Right ventricle myocardium inferior (tissue), 1 donor: Measurements from ENCODE around the gene ENOX1. TPM values are rescaled to one million over a fixed set of nuclear protein-coding genes. Genes with fewer than 3 reads are reported as not detected.

Experiments
- ATAC-seq: fragments of 200-7000 bp; cut with Tn5 transposase; one replicate; pipeline ENCODE4 v1.9.1; 2020; ENCODE audit warnings: mild to moderate bottlenecking, moderate library complexity
- DNase-seq: peaks from one replicate; pipeline ENCODE4 v3.0.0; 2021; ENCODE audit errors: missing footprints
- intact Hi-C: fragments of 100-400 bp; cut with DNase I; formaldehyde crosslinking; loops from one replicate; pipeline ENCODE4 v1.11.0; 2022
- total RNA-seq: library from RNA; stranded (reverse); fragmentation: NEBNext Ultra II Directional; extraction: Animal tissue kit (Norgen Biotek cat#: 25700); gene quantifications from one replicate; pipeline ENCODE4 v1.2.1, GENCODE V29; 2021
- donor health status: DM: no; HTN: yes; CAD: no; lungs with severe emphysema.

The ENOX1 gene
- total RNA-seq, 1 donor from 2014 or later, result 6.1 TPM

DNA sequence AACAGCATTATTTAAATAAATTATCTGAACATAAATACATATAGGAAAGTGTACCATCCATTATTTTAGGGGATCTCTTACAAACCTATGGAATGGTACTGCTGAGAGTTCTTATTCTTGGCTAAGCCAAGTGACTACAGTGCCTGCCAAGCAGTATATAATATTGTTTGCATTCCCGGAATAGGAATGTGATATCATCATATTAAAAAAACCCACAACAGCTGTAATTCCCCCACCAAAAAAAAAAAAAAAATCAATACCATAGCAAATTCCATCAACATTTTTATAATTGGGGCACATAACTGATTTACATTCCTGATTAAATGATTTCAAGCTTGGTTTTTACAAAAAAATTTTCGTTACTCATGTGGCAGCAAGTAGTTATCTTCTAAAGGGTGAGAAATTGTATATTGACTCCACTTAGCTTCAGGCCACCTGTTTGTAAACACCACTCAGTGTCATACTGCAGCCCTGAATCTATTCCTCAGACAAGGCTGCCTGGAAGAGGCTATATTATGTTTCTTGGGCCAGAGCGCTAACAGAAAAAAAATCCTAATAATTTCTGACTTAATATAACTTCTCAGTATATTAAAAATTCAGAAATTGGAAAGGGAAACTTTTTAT, 485.3 kb downstream of the ENOX1 start:
- DNase-seq (no peak), ATAC-seq (no peak)
- intact Hi-C loops, result no loop called here

DNA sequence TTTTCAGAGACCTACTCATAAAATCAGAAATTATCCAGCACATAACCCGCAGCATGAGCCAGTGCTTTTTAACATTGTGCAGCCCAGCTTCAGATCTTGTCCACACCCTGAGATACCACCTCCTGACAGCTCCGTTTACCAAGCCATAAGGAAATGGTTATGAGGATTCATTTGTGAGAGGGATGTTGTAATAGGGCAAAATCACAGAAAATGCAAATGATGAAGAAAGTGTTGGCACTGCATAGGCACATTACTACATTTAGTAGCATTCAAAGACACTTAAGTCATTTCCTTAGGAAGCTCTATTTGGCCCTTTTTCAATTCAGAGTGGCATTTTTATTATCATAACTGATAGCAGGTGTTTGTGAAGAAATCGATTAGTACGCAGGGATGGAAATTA, 485.9 kb downstream of the ENOX1 start:
- no peak for ATAC-seq
- no peak for DNase-seq
- intact Hi-C loops, result no loop called here

DNA sequence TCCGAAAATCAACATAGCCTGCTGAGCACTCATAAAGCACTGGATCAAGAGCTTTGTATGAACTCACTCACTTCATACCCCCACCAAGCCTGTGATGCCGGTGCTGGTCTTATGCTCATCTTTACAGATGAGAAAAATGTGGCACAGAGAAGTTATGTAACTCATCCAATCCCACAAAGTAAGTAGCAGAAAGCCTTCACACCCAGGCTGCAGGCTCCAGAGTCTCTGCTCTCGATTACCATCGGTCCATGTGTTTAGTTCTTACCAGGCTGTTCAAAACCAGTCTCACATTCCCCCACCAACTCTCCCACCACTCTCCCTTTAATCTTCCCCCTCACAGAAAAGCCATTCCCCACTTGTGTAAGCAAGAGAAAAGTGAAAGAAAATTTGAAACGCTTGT, 487.4 kb downstream of the ENOX1 start:
- ATAC-seq (no peak), DNase-seq (no peak)
- intact Hi-C loops, result no loop called here

DNA sequence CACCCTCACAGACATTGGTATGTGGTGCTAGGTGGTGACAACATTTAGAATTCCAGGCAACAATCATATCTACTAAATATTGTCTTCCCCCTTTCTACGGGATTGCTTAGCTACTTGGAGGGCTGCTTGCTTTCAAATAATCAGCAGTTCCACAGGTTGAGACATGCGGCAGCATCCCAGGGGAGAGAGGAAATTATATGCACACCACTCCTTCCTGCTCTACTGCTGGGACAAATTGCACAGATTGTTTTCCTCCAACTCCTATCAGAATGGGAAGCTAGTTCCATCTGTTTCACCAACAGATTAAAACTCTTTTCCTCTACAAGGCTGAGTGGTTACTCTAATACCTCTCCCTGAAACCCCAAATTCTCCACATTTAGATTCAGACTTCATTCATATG, 488.0 kb downstream of the ENOX1 start:
- ATAC-seq, result no peak
- DNase-seq, result no peak
- intact Hi-C loops, result no loop called here

DNA sequence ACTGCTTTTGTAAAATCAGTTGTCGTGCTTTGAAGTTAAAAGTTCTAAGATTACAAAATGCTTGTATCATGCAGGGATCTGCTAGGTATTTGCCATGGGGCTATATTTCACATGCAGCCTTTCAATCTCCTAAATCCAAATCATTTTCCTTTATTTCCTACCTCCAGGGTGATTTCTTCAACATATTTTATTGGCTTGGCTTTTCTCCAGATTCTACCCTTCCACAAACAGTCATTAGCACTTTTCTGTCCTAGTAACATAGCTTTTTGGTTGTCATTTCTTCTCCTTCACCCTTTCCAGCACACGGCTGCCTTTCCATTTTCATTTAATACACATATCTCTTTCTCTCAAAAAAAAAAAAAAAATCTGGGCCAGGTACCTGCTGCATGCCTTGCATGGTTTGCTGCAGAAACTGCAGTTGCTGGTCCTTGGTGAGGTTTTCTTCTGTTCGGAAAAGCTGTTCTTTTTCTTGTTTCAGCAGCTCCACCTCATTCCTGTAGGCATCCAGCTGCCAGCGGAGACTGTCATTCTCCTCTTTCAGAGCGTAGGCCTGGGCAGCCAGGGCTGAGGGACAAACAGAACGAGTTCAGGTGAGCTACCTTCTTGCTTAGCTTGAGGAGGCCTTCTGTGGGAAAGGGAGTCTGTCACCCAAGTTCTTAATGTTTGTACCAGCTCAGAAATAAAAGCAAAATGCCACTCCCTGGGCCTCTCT, 488.6 kb downstream of the ENOX1 start:
- intact Hi-C loops, result no loop called here
- ATAC-seq (no peak), DNase-seq (no peak)

DNA sequence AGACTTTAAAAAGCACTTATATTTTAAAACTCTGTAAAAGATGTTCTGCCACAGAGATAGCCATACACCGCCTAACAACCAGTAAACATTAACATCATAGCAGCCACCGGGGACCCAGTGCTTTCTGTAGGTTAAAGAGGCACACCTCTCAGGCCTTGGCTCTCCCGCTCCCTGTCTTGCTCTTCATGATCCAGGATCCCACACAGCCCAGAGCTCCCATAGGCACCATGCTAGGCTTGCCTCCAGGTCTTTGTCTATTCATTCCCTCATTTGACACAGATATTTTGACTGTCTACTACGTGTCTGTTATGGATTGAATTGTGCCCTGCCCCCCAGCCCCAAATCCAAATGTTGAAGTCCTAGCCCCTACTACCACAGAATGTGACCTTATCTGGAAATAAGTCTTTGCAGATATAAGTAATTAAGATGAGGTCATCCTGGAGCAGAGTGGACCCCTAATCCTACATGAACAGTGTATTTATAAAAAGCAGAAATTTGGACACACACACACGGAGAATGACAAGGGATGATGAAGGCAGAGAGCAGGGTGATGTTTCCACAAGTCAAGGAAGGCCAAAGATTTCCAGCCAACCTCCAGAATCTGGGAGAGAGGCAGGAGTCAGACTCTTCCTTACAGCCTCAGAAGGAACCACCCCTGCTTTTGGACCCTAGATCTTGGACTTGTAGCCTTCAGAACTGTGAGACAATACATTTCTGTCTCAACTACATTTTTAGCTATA, 490.8 kb downstream of the ENOX1 start:
- intact Hi-C loops, result no loop called here
- DNase-seq, result no peak
- no peak for ATAC-seq

DNA sequence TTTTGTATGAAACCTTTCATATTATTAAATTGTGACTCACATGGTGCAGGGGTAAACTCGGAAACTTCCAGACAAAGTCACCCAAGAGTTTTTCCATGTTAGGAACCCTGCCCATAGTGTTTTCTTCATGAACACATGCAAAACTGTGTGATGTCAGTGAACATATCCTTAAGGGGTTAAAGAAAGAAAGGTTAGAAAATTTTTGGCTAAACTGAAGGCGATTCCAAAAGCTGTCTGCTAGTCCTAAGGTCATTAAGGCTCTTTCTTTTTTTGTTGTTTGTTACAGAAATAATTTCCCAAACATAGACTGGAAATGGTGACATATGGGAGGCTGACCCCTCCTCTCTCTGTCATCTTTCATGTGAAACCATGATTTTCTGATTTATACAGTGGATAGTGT, 491.5 kb downstream of the ENOX1 start:
- DNase-seq, result no peak
- no peak for ATAC-seq
- intact Hi-C loops, result no loop called here

DNA sequence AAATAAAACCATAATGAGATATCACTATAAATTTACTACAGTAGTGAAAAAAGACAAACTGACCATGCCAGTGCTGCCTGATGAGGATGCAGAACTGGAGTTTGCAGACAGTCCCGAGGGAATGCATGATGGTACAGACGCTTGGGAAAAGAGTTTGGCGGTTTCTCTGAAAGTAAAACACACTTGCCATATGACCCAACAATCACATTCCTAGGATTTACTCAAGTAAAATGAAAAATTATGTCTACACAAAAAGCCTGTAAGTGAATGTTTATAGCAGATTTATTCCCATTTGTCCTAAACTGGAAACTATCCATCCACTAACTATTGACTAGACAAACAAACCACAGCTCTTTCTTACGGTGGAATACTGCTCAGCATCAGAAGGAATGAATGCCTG, 492.4 kb downstream of the ENOX1 start:
- DNase-seq (no peak), ATAC-seq (no peak)
- intact Hi-C loops, result no loop called here

DNA sequence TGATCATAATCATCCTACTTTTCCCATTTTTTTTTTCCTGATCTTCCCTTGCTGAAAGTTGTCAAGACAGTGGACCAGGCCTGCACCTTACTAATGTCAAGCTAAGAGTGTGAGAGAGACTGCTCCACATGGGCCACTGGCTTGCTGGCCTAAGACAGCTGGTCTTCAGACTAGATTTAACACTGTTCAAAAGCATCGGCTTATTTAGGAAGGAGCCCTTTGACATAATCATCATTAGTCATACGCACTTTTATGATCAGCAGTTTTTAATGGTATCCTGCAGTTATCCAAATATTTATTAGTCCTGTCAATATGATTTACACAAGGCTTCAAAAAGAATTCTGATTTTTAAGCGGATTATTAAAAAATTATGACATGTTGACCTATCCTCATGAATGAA, 492.8 kb downstream of the ENOX1 start:
- ATAC-seq, result no peak
- intact Hi-C loops, result no loop called here
- DNase-seq, result no peak

DNA sequence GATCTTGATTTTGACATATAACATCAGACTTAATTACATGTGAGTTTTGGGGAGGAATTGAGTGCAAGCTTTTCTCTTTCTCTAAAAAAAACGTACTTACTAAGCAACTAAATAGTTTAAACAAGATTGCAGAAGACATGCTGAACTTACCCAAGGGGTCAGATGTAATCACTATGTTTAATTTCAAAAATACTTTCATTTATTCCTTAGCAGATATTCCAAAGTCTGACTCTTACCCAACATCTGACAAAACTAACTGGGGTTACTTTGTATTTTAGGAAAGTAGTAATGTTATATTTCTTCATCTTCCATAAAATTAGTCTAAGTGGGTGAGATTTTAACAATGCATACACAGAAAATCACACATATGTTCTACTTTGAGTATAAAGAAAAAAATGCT, 493.2 kb downstream of the ENOX1 start:
- ATAC-seq, result no peak
- no peak for DNase-seq
- intact Hi-C loops, result no loop called here

DNA sequence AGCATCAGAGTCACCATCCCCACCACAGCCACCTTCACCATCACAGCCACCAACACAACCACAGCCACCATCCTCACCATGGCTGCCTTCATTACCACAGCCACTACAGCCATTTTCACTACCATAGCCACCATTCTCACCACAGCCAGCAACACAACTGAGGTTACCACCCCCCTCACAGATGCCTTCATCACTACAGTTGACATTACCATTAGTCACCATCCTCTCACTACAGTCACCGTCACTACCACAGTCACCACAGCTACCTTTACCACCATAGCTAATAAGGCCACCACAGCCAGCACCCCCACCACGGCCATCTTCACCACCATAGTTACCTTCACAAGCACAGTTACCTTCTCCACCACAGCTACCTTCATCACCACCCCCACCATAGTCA, 493.8 kb downstream of the ENOX1 start:
- ATAC-seq, result no peak
- no peak for DNase-seq
- intact Hi-C loops, result no loop called here

DNA sequence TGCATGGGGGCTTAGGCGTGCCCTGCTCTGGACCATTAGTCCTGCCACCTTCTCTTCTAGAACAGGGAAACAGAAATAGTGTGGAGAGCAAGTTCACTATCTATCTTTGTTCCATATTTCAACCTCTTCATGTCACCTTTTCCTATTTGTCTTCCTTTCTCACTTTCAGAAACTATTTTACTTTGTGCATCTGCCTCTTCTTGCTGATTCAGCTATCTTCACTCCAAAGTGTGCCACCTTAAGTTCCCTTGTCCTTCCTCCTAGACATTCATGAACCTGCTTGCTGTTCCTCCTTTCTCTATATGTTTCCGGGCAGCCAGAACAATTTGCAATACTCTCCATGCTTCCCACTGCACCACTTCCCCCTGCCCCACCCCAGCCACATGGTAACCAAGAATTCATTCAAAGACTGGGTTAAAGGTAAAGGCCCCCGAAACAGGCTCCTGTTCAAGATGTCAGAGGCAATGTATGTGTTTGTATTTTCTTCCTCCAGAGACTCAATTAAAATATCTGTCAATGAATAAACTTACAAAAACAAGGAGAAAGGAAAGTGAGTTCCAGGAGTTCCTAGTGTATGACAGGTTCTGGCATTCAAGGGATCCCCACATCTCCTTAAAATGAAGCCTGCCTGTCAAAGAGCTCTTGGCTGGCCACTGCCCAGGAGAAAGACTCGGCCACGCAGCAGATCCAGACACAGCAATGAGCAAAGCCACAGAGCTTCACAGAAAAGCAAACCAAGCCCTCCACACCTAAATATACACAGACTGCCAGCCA, 495.3 kb downstream of the ENOX1 start:
- no peak for ATAC-seq
- intact Hi-C loops, result no loop called here

DNA sequence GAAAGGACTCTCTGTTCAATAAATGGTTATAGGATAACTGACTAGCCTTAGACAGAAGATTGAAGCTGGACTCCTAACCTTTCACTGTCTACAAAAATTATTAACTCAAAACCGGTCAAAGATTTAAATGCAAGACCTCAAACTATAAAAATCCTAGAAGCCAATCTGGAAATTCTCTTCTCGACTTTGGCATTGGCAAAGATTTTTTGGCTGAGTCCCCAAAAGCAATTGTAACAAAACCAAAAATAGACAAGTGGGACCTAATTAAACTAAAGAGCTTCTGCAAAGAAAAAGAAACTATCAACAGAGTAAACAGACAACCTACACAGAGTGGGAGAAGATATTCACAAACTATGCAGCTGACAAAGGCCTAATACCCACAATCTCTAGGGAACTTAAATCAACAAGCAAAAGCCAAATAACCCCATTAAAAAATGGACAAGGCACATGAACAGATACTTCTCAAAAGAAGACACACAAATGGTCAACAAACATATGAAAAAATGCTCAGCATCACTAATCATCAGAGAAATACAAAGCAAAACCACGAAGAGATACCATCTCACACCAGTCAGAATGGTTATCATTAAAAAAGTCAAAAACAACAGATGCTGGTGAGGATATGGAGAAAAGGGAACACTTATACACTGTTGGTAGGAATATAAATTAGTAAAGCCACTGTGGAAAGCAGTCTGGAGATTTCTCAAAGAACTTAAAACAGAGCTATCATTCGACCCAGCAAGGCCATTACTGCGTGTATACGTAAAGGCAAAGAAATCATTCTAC, 497.1 kb downstream of the ENOX1 start:
- DNase-seq, result no peak
- intact Hi-C loops, result no loop called here
- no peak for ATAC-seq

More for the DNA sequence above, 495.3 kb downstream of the ENOX1 start:
- no peak for DNase-seq

DNA sequence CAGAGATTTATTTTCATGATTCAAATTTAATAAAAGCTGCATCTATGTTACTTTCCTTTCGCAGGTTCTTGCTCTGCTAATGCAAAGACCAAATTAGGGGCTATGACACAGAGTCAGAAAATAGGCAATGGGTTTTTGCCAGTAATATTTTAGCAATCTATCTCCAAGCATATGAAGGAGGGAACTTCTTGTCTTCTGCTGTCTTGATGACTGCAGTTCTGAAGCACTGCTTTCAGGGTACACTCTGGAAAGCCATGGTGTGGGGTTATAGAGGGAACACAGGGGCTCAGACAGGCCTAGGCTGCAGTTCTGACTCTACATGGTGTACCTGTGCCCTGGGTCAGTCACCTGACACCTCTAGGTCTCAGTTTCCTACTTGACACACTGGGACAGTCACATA, 500.0 kb downstream of the ENOX1 start:
- intact Hi-C loops, result no loop called here
- no peak for ATAC-seq
- no peak for DNase-seq

DNA sequence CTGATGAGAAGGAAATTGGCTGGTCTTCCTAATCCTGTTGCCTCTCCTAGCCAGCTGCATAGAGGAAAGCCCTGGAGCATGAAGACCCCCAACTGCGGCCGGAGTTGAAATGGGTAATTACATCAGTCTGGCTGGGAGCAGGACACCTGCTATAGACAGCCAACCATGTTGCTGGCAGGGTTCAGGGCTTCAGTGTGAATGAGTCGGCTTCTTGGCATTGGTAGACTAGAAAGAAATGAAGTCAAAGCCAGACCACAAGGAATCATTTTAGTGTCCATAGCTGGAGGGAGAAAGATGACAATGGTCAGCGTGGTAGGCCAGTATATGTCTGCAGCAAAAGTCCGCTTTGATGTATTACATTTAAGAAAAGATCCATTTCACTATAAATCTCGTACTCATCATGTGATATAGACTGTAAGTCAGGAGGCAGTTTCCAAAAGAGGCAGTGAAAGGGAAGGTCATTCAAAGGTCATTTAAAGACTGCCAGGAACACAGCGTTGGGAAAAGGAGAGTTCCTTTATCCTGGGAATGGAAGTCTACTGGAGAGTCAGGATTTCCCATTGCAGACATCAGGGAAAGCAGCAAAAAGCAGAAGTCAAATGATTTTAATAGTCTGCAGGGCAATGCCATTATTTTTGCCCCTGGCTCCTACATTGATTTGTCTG, 500.7 kb downstream of the ENOX1 start:
- intact Hi-C loops, result no loop called here
- ATAC-seq (peak; percentile 65), DNase-seq (no peak)

DNA sequence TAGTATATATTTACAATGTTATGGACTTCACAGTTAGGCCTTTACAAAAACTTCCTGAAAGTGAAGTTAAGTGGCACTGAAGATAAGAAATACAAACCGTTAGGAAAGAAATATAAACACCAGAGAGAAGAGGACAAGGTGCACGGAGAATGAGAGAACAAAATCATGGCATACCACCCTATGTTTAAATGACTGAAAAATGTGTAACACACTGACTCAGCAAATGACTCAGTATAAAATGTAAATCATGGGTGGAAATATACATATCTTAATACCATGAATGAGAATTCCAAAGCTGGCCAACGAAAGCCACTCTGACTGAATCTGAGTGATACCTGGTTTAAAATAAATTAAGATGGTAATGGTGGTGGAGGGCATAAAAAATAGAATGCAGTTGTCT, 502.6 kb downstream of the ENOX1 start:
- DNase-seq (no peak), ATAC-seq (no peak)
- intact Hi-C loops, result no loop called here

DNA sequence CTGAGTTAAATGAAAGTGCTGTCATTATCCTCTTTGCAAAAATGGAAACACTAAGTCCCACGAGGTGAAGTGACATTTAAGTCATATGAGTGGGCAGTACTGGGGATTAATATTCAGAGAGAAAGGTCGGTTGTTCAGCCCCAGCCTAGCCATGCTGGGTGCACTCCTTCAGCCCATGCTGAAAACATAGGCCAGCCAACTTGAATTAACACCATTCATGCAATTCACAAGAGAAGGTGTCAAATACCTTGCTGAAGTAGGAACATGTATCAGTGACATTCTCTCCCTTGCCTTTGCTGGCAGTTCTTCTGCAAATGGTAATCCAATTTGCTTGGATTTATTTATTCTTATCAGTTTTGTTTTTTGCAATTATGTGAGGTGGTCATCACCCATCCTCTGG, 507.1 kb downstream of the ENOX1 start:
- intact Hi-C loops, result no loop called here
- no peak for DNase-seq
- ATAC-seq, result peak; percentile 23

DNA sequence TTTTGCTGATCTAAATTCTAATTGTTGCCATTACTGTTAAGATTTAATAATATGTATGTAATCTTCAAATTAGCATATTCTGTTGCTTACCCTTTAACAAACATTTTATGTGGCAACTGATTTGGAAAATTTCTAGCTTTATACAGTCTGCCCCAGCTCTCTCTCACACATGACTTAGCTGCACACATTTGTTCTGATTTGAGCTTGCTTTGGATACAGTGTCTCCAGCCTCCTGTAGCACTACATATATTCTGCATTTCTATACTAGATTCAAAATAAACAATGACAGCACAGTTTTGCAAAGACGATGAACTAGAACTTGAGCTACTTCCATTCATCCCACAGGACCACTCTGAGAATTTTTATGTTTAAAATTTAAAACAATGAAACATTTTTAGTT, 508.6 kb downstream of the ENOX1 start:
- no peak for DNase-seq
- no peak for ATAC-seq

More for the DNA sequence above, 508.6 kb downstream of the ENOX1 start:
- intact Hi-C loops, result no loop called here
